H1 (cell line): ENCODE measurements around the gene STAMBPL1. TPM values are rescaled to one million over a fixed set of nuclear protein-coding genes. Genes with fewer than 3 reads are reported as not detected.

Source experiments
- CTCF ChIA-PET: fragments of 300-600 bp; sonication (Branson Sonifier 250); formaldehyde crosslinking; loops from one replicate; lab custom pipeline; 2021; ENCODE audit not compliant: partially characterized antibody; lab: Charles Lee
- POLR2A ChIA-PET: fragments of 300-600 bp; sonication (Branson Sonifier 250); formaldehyde crosslinking; loops from one replicate; lab custom pipeline; 2021; ENCODE audit warnings: inconsistent platforms; ENCODE audit not compliant: partially characterized antibody; lab: Charles Lee
- DNase-seq, 2 experiments: peaks; one replicate each; pipeline versions ENCODE4 v3.0.0 to v3.0.0-alpha.2; 2010 to 2022; ENCODE audit warnings: low spot score in 2 of 2, low read depth in 1 of 2, mixed read lengths in 1 of 2
- FAIRE-seq: peaks from 2 replicates; lab custom pipeline; 2011; peaks lifted over from hg19 to GRCh38; lab: Jason Lieb, UNC
- H2AFZ ChIP-seq: 2 replicates; pipeline ENCODE4 v1.8.1; 2012; ENCODE audit warnings: low read length, inconsistent platforms
- H2AK5ac ChIP-seq: 2 replicates; pipeline ENCODE4 v1.6.1; 2013; ENCODE audit warnings: low read depth, low read length
- H2BK120ac ChIP-seq: replicated peaks from 2 replicates; pipeline ENCODE3; 2013; ENCODE audit warnings: low read depth, low read length, inconsistent platforms
- H2BK12ac ChIP-seq: 2 replicates; pipeline ENCODE4 v1.6.1; 2013; ENCODE audit warnings: low read depth, low read length
- H2BK15ac ChIP-seq: 2 replicates; pipeline ENCODE4 v1.6.1; 2013; ENCODE audit warnings: low read length
- H2BK20ac ChIP-seq: 2 replicates; pipeline ENCODE4 v1.6.1; 2013; ENCODE audit warnings: low read length
- H2BK5ac ChIP-seq: 2 replicates; pipeline ENCODE4 v1.6.1; 2013; ENCODE audit warnings: low read depth, low read length
- H3K14ac ChIP-seq: 2 replicates; pipeline ENCODE4 v1.6.1; 2013; ENCODE audit warnings: inconsistent platforms; ENCODE audit not compliant: insufficient read length
- H3K18ac ChIP-seq: 2 replicates; pipeline ENCODE4 v1.6.1; 2013; ENCODE audit warnings: low read length; ENCODE audit errors: extremely low read depth
- H3K23ac ChIP-seq: 2 replicates; pipeline ENCODE4 v1.6.1; 2013; ENCODE audit warnings: inconsistent platforms; ENCODE audit not compliant: insufficient read length
- H3K23me2 ChIP-seq: 2 replicates; pipeline ENCODE4 v1.6.1; 2013; ENCODE audit warnings: low read depth, low read length
- H3K27ac ChIP-seq: 2 replicates; pipeline ENCODE4 v1.6.1; 2011; ENCODE audit warnings: low read depth, low read length, inconsistent platforms
- H3K27me3 ChIP-seq, 4 experiments: replicated peaks in 1 of 4; 1 replicate in 1 of 4; 2 replicates in 3 of 4; pipeline versions ENCODE4 v1.6.1 to v1.8.1; 2011 to 2013; ENCODE audit warnings: low read length in 3 of 4, mild to moderate bottlenecking in 3 of 4, inconsistent platforms in 2 of 4, mixed read lengths in 2 of 4, moderate library complexity in 1 of 4; ENCODE audit not compliant: control insufficient read depth in 3 of 4, insufficient read depth in 3 of 4; ENCODE audit errors: extremely low read depth in 1 of 4
- H3K36me3 ChIP-seq, 4 experiments: 2 replicates each; pipeline versions ENCODE4 v1.6.1 to v1.8.1; 2011 to 2013; ENCODE audit warnings: mild to moderate bottlenecking in 4 of 4, low read length in 3 of 4, moderate library complexity in 2 of 4, control low read depth in 1 of 4, inconsistent platforms in 1 of 4; ENCODE audit not compliant: insufficient read depth in 4 of 4, control insufficient read depth in 2 of 4
- H3K4ac ChIP-seq: replicated peaks from 2 replicates; pipeline ENCODE3; 2013; ENCODE audit warnings: low read length, low read depth, mixed read lengths, inconsistent platforms; ENCODE audit not compliant: insufficient read length
- H3K4me1 ChIP-seq, 4 experiments: replicated peaks in 1 of 4; 1 replicate in 1 of 4; 2 replicates in 3 of 4; pipeline versions ENCODE4 v1.6.1 to v1.8.1; 2011 to 2013; ENCODE audit warnings: low read length in 3 of 4, inconsistent platforms in 2 of 4, mixed read lengths in 1 of 4; ENCODE audit not compliant: insufficient read depth in 4 of 4, control insufficient read depth in 3 of 4
- H3K4me2 ChIP-seq, 2 experiments: 2 replicates each; pipeline versions ENCODE4 v1.6.1 to v1.8.1; 2011 to 2013; ENCODE audit warnings: low read depth in 2 of 2, low read length in 2 of 2, control low read depth in 1 of 2, inconsistent platforms in 1 of 2, mild to moderate bottlenecking in 1 of 2; ENCODE audit not compliant: insufficient read depth in 1 of 2
- H3K4me3 ChIP-seq, 4 experiments: fragments of 200-600, 300-600 bp in 1 of 4; sonication (generic), shearing (Covaris generic), sonication (Bioruptor Twin) in 1 of 4; 2 replicates each; pipeline versions ENCODE4 v1.5.1 to v1.8.1; 2011 to 2016; ENCODE audit warnings: low read length in 4 of 4, low read depth in 3 of 4, control low read depth in 2 of 4, inconsistent platforms in 2 of 4, mild to moderate bottlenecking in 2 of 4, mixed read lengths in 1 of 4, moderate library complexity in 1 of 4; ENCODE audit not compliant: insufficient read depth in 2 of 4; ENCODE audit errors: extremely low read depth in 1 of 4
- H3K56ac ChIP-seq: replicated peaks from 2 replicates; pipeline ENCODE3; 2013; ENCODE audit warnings: low read depth, mild to moderate bottlenecking, mixed read lengths, low read length, inconsistent platforms; ENCODE audit not compliant: insufficient read length
- H3K79me1 ChIP-seq: 2 replicates; pipeline ENCODE4 v1.6.1; 2013; ENCODE audit warnings: low read depth, low read length, control low read depth
- H3K79me2 ChIP-seq, 2 experiments: 2 replicates each; pipeline versions ENCODE4 v1.6.1 to v1.8.1; 2012 to 2013; ENCODE audit warnings: low read length in 2 of 2, mild to moderate bottlenecking in 2 of 2, inconsistent platforms in 1 of 2; ENCODE audit not compliant: insufficient read depth in 2 of 2, control insufficient read depth in 1 of 2
- H3K9ac ChIP-seq, 4 experiments: replicated peaks in 1 of 4; 1 replicate in 1 of 4; 2 replicates in 3 of 4; pipeline versions ENCODE4 v1.6.1 to v1.8.1; 2011 to 2013; ENCODE audit warnings: low read depth in 3 of 4, low read length in 3 of 4, control low read depth in 2 of 4, mild to moderate bottlenecking in 2 of 4, moderate library complexity in 2 of 4, inconsistent platforms in 1 of 4; ENCODE audit errors: extremely low read depth in 1 of 4
- H3K9me3 ChIP-seq, 2 experiments: 2 replicates each; pipeline versions ENCODE4 v1.6.1 to v1.8.1; 2012 to 2013; ENCODE audit warnings: mild to moderate bottlenecking in 2 of 2, moderate library complexity in 2 of 2, control low read depth in 1 of 2, inconsistent platforms in 1 of 2, low read depth in 1 of 2, low read length in 1 of 2, mixed read lengths in 1 of 2; ENCODE audit not compliant: insufficient read depth in 2 of 2
- H4K20me1 ChIP-seq, 2 experiments: replicated peaks in 1 of 2; 2 replicates each; pipeline versions ENCODE3 to v1.8.1; 2011 to 2013; ENCODE audit warnings: inconsistent platforms in 2 of 2, low read length in 2 of 2, mild to moderate bottlenecking in 1 of 2; ENCODE audit not compliant: insufficient read depth in 2 of 2, control insufficient read depth in 1 of 2
- H4K5ac ChIP-seq: 2 replicates; pipeline ENCODE4 v1.6.1; 2013; ENCODE audit warnings: low read length, low read depth, mixed read lengths, inconsistent platforms; ENCODE audit not compliant: insufficient read length
- H4K8ac ChIP-seq: 2 replicates; pipeline ENCODE4 v1.8.0; 2013; ENCODE audit warnings: mild to moderate bottlenecking, moderate library complexity, low read length, inconsistent platforms; ENCODE audit not compliant: insufficient read depth; ENCODE audit errors: extremely low read depth
- H4K91ac ChIP-seq: replicated peaks from 2 replicates; pipeline ENCODE3; 2013; ENCODE audit warnings: low read length, mixed read lengths, inconsistent platforms; ENCODE audit not compliant: insufficient read length
- BCL11A ChIP-seq, 2 experiments: IDR thresholded peaks; one replicate each; pipeline ENCODE4 v1.6.1; 2011; ENCODE audit warnings: low read depth in 2 of 2, low read length in 2 of 2, mild to moderate bottlenecking in 2 of 2
- CHD1 ChIP-seq: IDR thresholded peaks from 2 replicates; pipeline ENCODE4 v1.6.1; 2012; ENCODE audit warnings: low read depth, low read length, improper control_type of control experiment
- RFX5 ChIP-seq: IDR thresholded peaks from 2 replicates; pipeline ENCODE4 v1.6.1; 2011; ENCODE audit warnings: low read depth, low read length, improper control_type of control experiment, borderline replicate concordance
- TAF7 ChIP-seq: optimal IDR thresholded peaks from 2 replicates; pipeline ENCODE3; 2011; ENCODE audit warnings: low read depth, mild to moderate bottlenecking, inconsistent platforms, low read length, moderate library complexity, borderline replicate concordance
- TEAD4 ChIP-seq: IDR thresholded peaks from 2 replicates; pipeline ENCODE4 v1.6.1; 2012; ENCODE audit warnings: low read depth, low read length, inconsistent platforms, mixed read lengths
- WGBS, 2 experiments: shearing (Covaris generic) in 1 of 2; methylation state at CpG; one replicate each; pipeline versions ENCODE4 v1.1.6 to v1.1.7; 2013 to 2015; ENCODE audit warnings: low lambda C conversion rate in 2 of 2, mixed read lengths in 2 of 2, inconsistent platforms in 1 of 2, low coverage in 1 of 2, missing lambda C conversion rate in 1 of 2; ENCODE audit not compliant: insufficient replicate concordance in 2 of 2, insufficient coverage in 1 of 2, insufficient read length in 1 of 2; ENCODE audit errors: extremely low coverage in 1 of 2, missing lambda C conversion rate in 1 of 2; 5-methylcytosine and 5-hydroxymethylcytosine counted together
- polyA plus RNA-seq, 7 experiments: library from polyadenylated mRNA; depleted of rRNA in 3 of 7; stranded (reverse) in 5 of 7; unstranded in 2 of 7; fragments of >200 nt in 5 of 7; fragments of 200-250 nt in 2 of 7; gene quantifications; 1 replicate in 5 of 7; 2 replicates in 1 of 7; 4 replicates in 1 of 7; pipeline versions ENCODE4 v1.2.1 to v1.2.3, GENCODE V29; 2011 to 2013; ENCODE audit warnings: missing spikeins in 2 of 7, mixed read lengths in 2 of 7
- total RNA-seq: library from RNA; stranded (reverse); fragmentation: NEBNext Ultra II Directional; extraction: Animal tissue kit (Norgen Biotek cat#: 25700); gene quantifications from 2 replicates; pipeline ENCODE4 v1.2.1, GENCODE V29; 2021

The STAMBPL1 gene
- total and polyA plus RNA-seq, 2 of the 8 experiments (the other 6 are each of a cell fraction or from before 2014, with no cell fraction given): 5.5 TPM

DNA sequence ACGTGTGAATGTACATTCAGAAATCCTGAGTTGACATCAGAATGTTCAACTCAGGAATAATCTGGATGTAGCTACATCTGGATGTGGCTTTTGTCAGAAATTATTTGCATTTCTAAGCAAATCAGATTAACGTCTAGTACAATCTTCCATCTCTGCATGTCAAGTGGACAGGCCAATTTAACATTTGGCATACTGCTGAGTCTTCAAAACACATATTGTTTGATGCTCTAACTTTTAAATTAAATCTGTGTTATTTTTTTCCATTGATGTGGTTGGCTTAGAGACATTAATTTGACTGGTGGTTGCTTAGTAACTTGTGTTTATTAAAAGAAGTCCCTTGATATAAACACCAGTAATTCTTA lies 3.4 kb downstream of the STAMBPL1 start:
- Histone ChIP-seq H3K27ac (no peak overlapping the region), H2BK5ac (no peak overlapping the region), H3K14ac (no peak overlapping the region), H3K4me2 (no peak overlapping the region), H2BK120ac (no peak overlapping the region), H2BK15ac (no peak overlapping the region), H3K4me1 (peaks cover 0 to 4% (median 2%) of the 10 kb centered on the region in 4 experiments; a peak in 2 of 7 replicates), H3K4ac (no peak overlapping the region), H3K23me2 (peaks cover 10% of the 10 kb centered on the region; the same call in 1 of the 2 replicates), H3K18ac (no peak overlapping the region)
- DNase-seq (no peak), FAIRE-seq (no peak)
- TF ChIP-seq RFX5: no peak
- no peak for TF ChIP-seq TAF7
- no peak for TF ChIP-seq TEAD4
- no peak for TF ChIP-seq CHD1
- TF ChIP-seq BCL11A (IDR thresholded peaks at IDR 0.05; ENCODE audit: low read depth in 2 of 2, low read length in 2 of 2): no peak
- TF ChIP-seq, all 59 proteins: peak for 0
- no peak overlapping the region for H3K23ac ChIP-seq
- POLR2A ChIA-PET: no interaction called here
- H3K4me3 ChIP-seq: no peak overlapping the region
- 80% methylated on average over 2 of the region's 2 CpGs; no CpG with 5 or more reads in 1 of the 2 experiments for WGBS, 2 experiments
- no peak overlapping the region for H4K5ac ChIP-seq
- H3K9ac ChIP-seq: no peak overlapping the region
- CTCF ChIA-PET: interaction anchor here (1.2 kb wide), 1 partner anchor 47 kb away, joined by 4 read pairs; no protein-coding TSS in a partner anchor
- peaks cover 0 to 3% (median 1%) of the 10 kb centered on the region in 4 experiments; a peak in 1 of 7 replicates for H3K27me3 ChIP-seq
- no peak overlapping the region for H2BK20ac ChIP-seq
- no peak overlapping the region for H4K91ac ChIP-seq
- H4K8ac ChIP-seq: no peak overlapping the region
- no peaks in the 10 kb centered on the region for H3K79me2 ChIP-seq
- no peaks in the 10 kb centered on the region for H4K20me1 ChIP-seq
- no peak overlapping the region for H2AK5ac ChIP-seq
- no peaks in the 10 kb centered on the region for H3K9me3 ChIP-seq
- no peak overlapping the region for H2BK12ac ChIP-seq
- H2AFZ ChIP-seq: no peak overlapping the region
- H3K36me3 ChIP-seq: no peaks in the 10 kb centered on the region
- H3K56ac ChIP-seq: no peak overlapping the region
- no peaks in the 10 kb centered on the region for H3K79me1 ChIP-seq
